GM12878 (cell line): ENCODE data around the gene MTCL3.

Experiments used
- ATAC-seq: fragments of 200-7000 bp; cut with Tn5 transposase; 3 replicates; pipeline ENCODE4 v1.9.1; 2020; ENCODE audit warnings: mild to moderate bottlenecking, moderate library complexity
- BruUV-seq: library from RNA; stranded (reverse); fragments of 400-500 nt; replicated peaks from 2 replicates; lab custom pipeline; 2021; lab: Mats Ljungman, UMichigan
- CTCF ChIA-PET: fragments of 300-600 bp; sonication (Branson Sonifier 250); formaldehyde crosslinking; extraction: SDS; loops from one replicate; lab custom pipeline; 2021; ENCODE audit warnings: inconsistent platforms; lab: Yijun Ruan, JAX
- POLR2A ChIA-PET: fragments of 350-600 bp; formaldehyde crosslinking; extraction: SDS; loops from one replicate; lab custom pipeline; 2021; ENCODE audit warnings: inconsistent platforms; lab: Charles Lee
- RAD21 ChIA-PET: fragments of 300-600 bp; sonication (Branson Sonifier 250); formaldehyde crosslinking; loops from one replicate; lab custom pipeline; 2023; ENCODE audit warnings: antibody characterized with exemption; ENCODE audit not compliant: unreplicated experiment; lab: Charles Lee
- SMC1A ChIA-PET: fragments of 300-600 bp; sonication (Branson Sonifier 250); formaldehyde crosslinking; loops from one replicate; lab custom pipeline; 2023; ENCODE audit not compliant: unreplicated experiment, uncharacterized antibody; lab: Charles Lee
- DNase-seq: peaks from one replicate; pipeline ENCODE4 v3.0.0-alpha.2; 2011; ENCODE audit warnings: low read depth, low spot score
- FAIRE-seq: peaks from 3 replicates; lab custom pipeline; 2011; peaks lifted over from hg19 to GRCh38; lab: Jason Lieb, UNC
- H2AFZ ChIP-seq: 2 replicates; pipeline ENCODE4 v1.6.0; 2011; ENCODE audit warnings: low read depth, low read length, control low read depth; ENCODE audit not compliant: control insufficient read depth
- H3K27ac ChIP-seq: 2 replicates; pipeline ENCODE4 v1.5.1; 2011; ENCODE audit warnings: control low read depth; ENCODE audit not compliant: control insufficient read depth, insufficient read depth
- H3K27me3 ChIP-seq, 2 experiments: replicated peaks in 1 of 2; 2 replicates each; pipeline versions ENCODE4 v1.6.0 to v1.6.1; 2011; ENCODE audit warnings: low read length in 1 of 2; ENCODE audit not compliant: control insufficient read depth in 2 of 2, insufficient read depth in 2 of 2
- H3K36me3 ChIP-seq, 2 experiments: 2 replicates each; pipeline ENCODE4 v1.5.1; 2011; ENCODE audit warnings: low read length in 1 of 2; ENCODE audit not compliant: control insufficient read depth in 2 of 2, insufficient read depth in 2 of 2
- H3K4me1 ChIP-seq: 2 replicates; pipeline ENCODE4 v1.6.1; 2011; ENCODE audit warnings: mild to moderate bottlenecking, low read length, moderate library complexity, mixed read lengths; ENCODE audit not compliant: control insufficient read depth, insufficient read depth
- H3K4me2 ChIP-seq: 2 replicates; pipeline ENCODE4 v1.6.0; 2011; ENCODE audit warnings: control low read depth; ENCODE audit not compliant: control insufficient read depth, insufficient read depth
- H3K4me3 ChIP-seq: fragments of 200-600 bp; sonication (generic); 2 replicates; pipeline ENCODE4 v1.5.1; 2016
- H3K79me2 ChIP-seq: 2 replicates; pipeline ENCODE4 v1.6.0; 2011; ENCODE audit warnings: low read length; ENCODE audit not compliant: control insufficient read depth, insufficient read depth
- H3K9ac ChIP-seq: 2 replicates; pipeline ENCODE4 v1.8.0; 2011; ENCODE audit warnings: low read length, control low read depth, mixed read lengths; ENCODE audit not compliant: control insufficient read depth, insufficient read depth
- H3K9me3 ChIP-seq: replicated peaks from 3 replicates; pipeline ENCODE4 v1.5.1; 2011; ENCODE audit warnings: mild to moderate bottlenecking, low read length; ENCODE audit not compliant: control insufficient read depth, insufficient read depth
- H4K20me1 ChIP-seq: 2 replicates; pipeline ENCODE4 v1.6.0; 2011; ENCODE audit not compliant: control insufficient read depth, insufficient read depth
- ATF7 ChIP-seq: fragments of 450-650 bp; IDR thresholded peaks from 2 replicates; pipeline ENCODE4 v1.6.1; 2016; ENCODE audit warnings: low read depth, mild to moderate bottlenecking
- BRCA1 ChIP-seq: IDR thresholded peaks from 2 replicates; pipeline ENCODE4 v1.6.1; 2011; ENCODE audit warnings: low read depth, low read length, improper control_type of control experiment
- CEBPB ChIP-seq, 2 experiments: fragments of 150-350 bp in 1 of 2; IDR thresholded peaks; 2 replicates each; pipeline ENCODE4 v1.6.1; 2012 to 2014; ENCODE audit warnings: low read depth in 2 of 2, low read length in 2 of 2, borderline replicate concordance in 1 of 2, inconsistent platforms in 1 of 2
- E4F1 ChIP-seq: fragments of 450-650 bp; IDR thresholded peaks from 2 replicates; pipeline ENCODE4 v1.6.1; 2018; ENCODE audit warnings: borderline replicate concordance, mild to moderate bottlenecking; ENCODE audit not compliant: partially characterized antibody
- ETV6 ChIP-seq, 2 experiments: fragments of 450-650 bp in 1 of 2; IDR thresholded peaks in 1 of 2; conservative IDR thresholded peaks in 1 of 2; 2 replicates each; pipeline ENCODE4 v1.6.1; 2014; ENCODE audit warnings: antibody characterized with exemption in 1 of 2, borderline replicate concordance in 1 of 2, low read depth in 1 of 2, mild to moderate bottlenecking in 1 of 2, moderate library complexity in 1 of 2
- FOXK2 ChIP-seq: fragments of 450-650 bp; IDR thresholded peaks from 2 replicates; pipeline ENCODE4 v1.6.1; 2017; ENCODE audit warnings: mild to moderate bottlenecking, moderate library complexity
- HDGF ChIP-seq: fragments of 450-650 bp; IDR thresholded peaks from 2 replicates; pipeline ENCODE4 v1.6.1; 2016; ENCODE audit warnings: antibody characterized with exemption
- JUNB ChIP-seq: IDR thresholded peaks from 2 replicates; pipeline ENCODE4 v1.6.1; 2016; ENCODE audit warnings: antibody characterized with exemption, mild to moderate bottlenecking
- JUND ChIP-seq: IDR thresholded peaks from 2 replicates; pipeline ENCODE4 v1.6.1; 2012; ENCODE audit warnings: low read depth, mild to moderate bottlenecking, low read length, improper control_type of control experiment, moderate library complexity
- KAT2A ChIP-seq: conservative IDR thresholded peaks from 2 replicates; pipeline ENCODE4 v1.6.1; 2011; ENCODE audit warnings: low read depth, low read length; ENCODE audit not compliant: control insufficient read depth
- NBN ChIP-seq: fragments of 450-650 bp; IDR thresholded peaks from 2 replicates; pipeline ENCODE4 v1.6.1; 2016
- NFIC ChIP-seq: IDR thresholded peaks from 2 replicates; pipeline ENCODE4 v1.6.1; 2012; ENCODE audit warnings: low read depth, mild to moderate bottlenecking, inconsistent platforms, low read length, moderate library complexity
- NRF1 ChIP-seq: conservative IDR thresholded peaks from 2 replicates; pipeline ENCODE4 v1.6.1; 2011; ENCODE audit warnings: mild to moderate bottlenecking, low read depth, low read length, improper control_type of control experiment
- SREBF2 ChIP-seq: IDR thresholded peaks from 2 replicates; pipeline ENCODE4 v1.6.1; 2012; ENCODE audit warnings: mild to moderate bottlenecking, low read length
- SUPT20H ChIP-seq: IDR thresholded peaks from 2 replicates; pipeline ENCODE4 v1.6.1; 2011; ENCODE audit warnings: low read depth, mild to moderate bottlenecking, low read length, moderate library complexity, borderline replicate concordance; ENCODE audit not compliant: control insufficient read depth
- YY1 ChIP-seq: IDR thresholded peaks from 2 replicates; pipeline ENCODE4 v1.6.1; 2011; ENCODE audit warnings: low read depth, mild to moderate bottlenecking, low read length
- ZBED1 ChIP-seq: IDR thresholded peaks from 2 replicates; pipeline ENCODE4 v1.6.1; 2016; ENCODE audit warnings: borderline replicate concordance
- ZNF384 ChIP-seq: IDR thresholded peaks from 2 replicates; pipeline ENCODE4 v1.6.1; 2012; ENCODE audit warnings: low read depth, mild to moderate bottlenecking, low read length, improper control_type of control experiment, borderline replicate concordance
- in situ Hi-C: fragments of 300-500 bp; cut with MboI; formaldehyde crosslinking; loops from 9 replicates; pipeline ENCODE4 v1.14.3; 2018; ENCODE audit warnings: mixed read lengths
- intact Hi-C: fragments of 100-400 bp; cut with micrococcal nuclease; formaldehyde crosslinking; loops from one replicate; pipeline ENCODE4 v1.14.2; 2022; ENCODE audit not compliant: unreplicated experiment

Gene MTCL3

GRCh38 chr6:127434651-127435050 lies 84.5 kb downstream of the MTCL3 start:
- TF ChIP-seq SREBF2 (no peak), KAT2A (no peak), CEBPB (IDR thresholded peaks at IDR 0.05; ENCODE audit: borderline replicate concordance in 1 of 2, low read depth in 2 of 2, low read length in 2 of 2) (no peak), HDGF (no peak), ZBED1 (no peak), JUNB (no peak), E4F1 (no peak), ATF7 (no peak), FOXK2 (no peak), ZNF384 (no peak), JUND (no peak), BRCA1 (no peak), NRF1 (no peak), SUPT20H (no peak), NFIC (no peak), YY1 (no peak), ETV6 (conservative IDR thresholded peaks at IDR 0.05 in 1 of 2, IDR thresholded peaks at IDR 0.05 in 1 of 2; ENCODE audit: borderline replicate concordance in 1 of 2, low read depth in 1 of 2) (no peak), NBN (no peak)
- TF ChIP-seq, all 136 proteins: peak for 0
- RAD21 ChIA-PET: no interaction called here
- CTCF ChIA-PET: interaction anchor here (0.8 kb wide), 1 partner anchor 669 kb away, joined by 3 read pairs; no protein-coding TSS in a partner anchor
- intact Hi-C loops: no loop called here
- H3K27me3 ChIP-seq: no peaks in the 10 kb centered on the region
- POLR2A ChIA-PET: no interaction called here
- H3K4me3 ChIP-seq: no peak overlapping the region
- no peak overlapping the region for H2AFZ ChIP-seq
- SMC1A ChIA-PET: interaction anchor here (0.8 to 1.0 kb wide), 2 partner anchors 50 to 145 kb away, joined by 3 read pairs; no protein-coding TSS in a partner anchor
- H4K20me1 ChIP-seq: no peaks in the 10 kb centered on the region
- H3K9ac ChIP-seq: no peak overlapping the region
- no peak for FAIRE-seq
- no peak overlapping the region for H3K4me2 ChIP-seq
- in situ Hi-C loops: no loop called here
- no peaks in the 10 kb centered on the region for H3K9me3 ChIP-seq
- ATAC-seq: no peak
- no peaks in the 10 kb centered on the region for H3K79me2 ChIP-seq
- BruUV-seq: no TSS peak
- H3K36me3 ChIP-seq: no peaks in the 10 kb centered on the region
- DNase-seq: no peak
- H3K27ac ChIP-seq: no peak overlapping the region
- H3K4me1 ChIP-seq: no peaks in the 10 kb centered on the region
